ENCODE data around the gene EFCAB13.
"Not testable (repeated sequence)": the region's sequence is repeated elsewhere in the genome, so short reads cannot be mapped to it uniquely, and the experiment has no call there.

DNA sequence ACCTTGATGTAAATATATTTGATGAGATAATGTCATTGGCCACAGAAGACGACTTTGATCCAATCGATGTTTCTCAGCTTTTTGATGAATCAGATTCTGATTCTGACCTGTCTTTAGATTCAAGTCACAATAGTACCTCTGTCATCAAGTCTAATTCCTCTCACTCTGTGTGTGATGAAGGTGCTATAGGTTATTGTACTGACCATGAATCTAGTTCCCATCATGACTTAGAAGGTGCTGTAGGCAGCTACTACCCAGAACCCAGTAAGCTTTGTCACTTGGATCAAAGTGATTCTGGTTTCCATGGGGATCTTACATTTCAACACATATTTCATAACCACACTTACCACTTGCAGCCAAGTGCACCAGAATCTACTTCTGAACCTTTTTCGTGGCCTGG is 101.5 kb downstream of the EFCAB13 start:
- TF ChIP-seq, protein P1, sequence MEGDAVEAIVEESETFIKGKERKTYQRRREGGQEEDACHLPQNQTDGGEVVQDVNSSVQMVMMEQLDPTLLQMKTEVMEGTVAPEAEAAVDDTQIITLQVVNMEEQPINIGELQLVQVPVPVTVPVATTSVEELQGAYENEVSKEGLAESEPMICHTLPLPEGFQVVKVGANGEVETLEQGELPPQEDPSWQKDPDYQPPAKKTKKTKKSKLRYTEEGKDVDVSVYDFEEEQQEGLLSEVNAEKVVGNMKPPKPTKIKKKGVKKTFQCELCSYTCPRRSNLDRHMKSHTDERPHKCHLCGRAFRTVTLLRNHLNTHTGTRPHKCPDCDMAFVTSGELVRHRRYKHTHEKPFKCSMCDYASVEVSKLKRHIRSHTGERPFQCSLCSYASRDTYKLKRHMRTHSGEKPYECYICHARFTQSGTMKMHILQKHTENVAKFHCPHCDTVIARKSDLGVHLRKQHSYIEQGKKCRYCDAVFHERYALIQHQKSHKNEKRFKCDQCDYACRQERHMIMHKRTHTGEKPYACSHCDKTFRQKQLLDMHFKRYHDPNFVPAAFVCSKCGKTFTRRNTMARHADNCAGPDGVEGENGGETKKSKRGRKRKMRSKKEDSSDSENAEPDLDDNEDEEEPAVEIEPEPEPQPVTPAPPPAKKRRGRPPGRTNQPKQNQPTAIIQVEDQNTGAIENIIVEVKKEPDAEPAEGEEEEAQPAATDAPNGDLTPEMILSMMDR (IDR thresholded peaks at IDR 0.05), result not testable (repeated sequence)
- not testable (repeated sequence) for TF ChIP-seq POLR2A (IDR thresholded peaks at IDR 0.05)
